PC-9 (cell line): ENCODE results near the gene GALNT8.

Experiments
- CTCF ChIP-seq: fragments of 200-600 bp; sonication (generic); conservative IDR thresholded peaks from 2 replicates; pipeline ENCODE4 v1.6.1; 2017; ENCODE audit warnings: mixed run types, antibody characterized with exemption, mild to moderate bottlenecking, moderate library complexity
- EZH2 ChIP-seq: fragments of 200-600 bp; sonication (generic); IDR thresholded peaks from 2 replicates; pipeline ENCODE4 v1.8.0; 2017; ENCODE audit warnings: antibody characterized with exemption, low read depth

- TF ChIP-seq CTCF (no peak), EZH2 (no peak)
These were observed 76.0 kb downstream of the GALNT8 start for GRCh38 chr12:4796216-4796615.
